ENCODE results near the gene PCDHGB5. TPM values are rescaled to one million over a fixed set of nuclear protein-coding genes. Genes with fewer than 3 reads are reported as not detected.

Gene PCDHGB5
- total RNA-seq, 1 donor: 22.4 TPM

DNA sequence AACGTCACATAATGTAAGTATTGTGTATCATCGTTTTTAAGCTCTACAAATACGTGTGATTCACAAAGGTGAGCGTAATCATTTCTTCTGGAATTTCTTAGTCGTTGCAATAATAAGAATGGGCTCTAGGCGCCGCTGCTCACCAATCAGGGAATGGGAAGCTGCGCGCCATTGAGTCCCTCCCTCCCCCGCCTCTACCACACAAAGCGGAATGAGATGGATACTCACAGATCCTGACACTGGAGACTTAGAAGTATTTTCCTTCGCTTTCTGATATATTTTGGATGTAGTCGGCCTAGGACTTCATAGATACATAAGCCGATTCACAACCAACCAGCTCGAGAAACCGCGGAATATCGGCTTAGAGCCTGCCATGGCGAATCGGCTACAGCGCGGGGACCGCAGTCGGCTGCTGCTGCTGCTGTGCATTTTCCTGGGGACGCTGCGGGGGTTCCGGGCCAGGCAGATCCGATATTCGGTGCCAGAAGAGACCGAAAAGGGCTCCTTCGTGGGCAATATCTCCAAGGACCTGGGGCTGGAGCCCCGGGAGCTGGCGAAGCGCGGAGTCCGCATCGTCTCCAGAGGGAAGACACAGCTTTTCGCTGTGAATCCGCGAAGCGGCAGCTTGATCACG is 23.2 kb downstream of the PCDHGB5 start, which contains the start of gene PCDHGA11:
PCDHGA11 (plus strand) TSS at position 197 of the 634 bp plus-strand sequence; CDS start at position 374, 177 bp downstream.

GRCh38 chr5:141430332-141431113 is 32.8 kb downstream of the PCDHGB5 start, which contains the start of gene PCDHGA12:
PCDHGA12 (plus strand) TSS chr5:141430507; CDS start chr5:141430760, 253 bp downstream.

Other genes with a start within 250 kb of the PCDHGB5 start
- gene PCDHB6, start 247.9 kb upstream of the PCDHGB5 start, total RNA-seq: under 0.01 and 0.19 TPM in 2 replicates
- gene PCDHB7, start 225.3 kb upstream of the PCDHGB5 start, total RNA-seq: 0.57 and 0.98 TPM in 2 replicates
- gene PCDHB8, start 220.2 kb upstream of the PCDHGB5 start, total RNA-seq: 0.29 and 1.3 TPM in 2 replicates
- 0.65 and 0.86 TPM in 2 replicates for gene PCDHB16, start 215.6 kb upstream of the PCDHGB5 start, total RNA-seq
- gene PCDHB9, start 210.8 kb upstream of the PCDHGB5 start, total RNA-seq: 0.38 and 0.65 TPM in 2 replicates
- gene PCDHB10, start 205.6 kb upstream of the PCDHGB5 start, total RNA-seq: 1.1 and 1.3 TPM in 2 replicates
- gene PCDHB11, start 198.3 kb upstream of the PCDHGB5 start, total RNA-seq: 0.57 and 0.65 TPM in 2 replicates
- gene PCDHB12, start 189.2 kb upstream of the PCDHGB5 start, total RNA-seq: 0.76 and 0.98 TPM in 2 replicates
- 1.3 and 2.6 TPM in 2 replicates for gene PCDHB13, start 184.0 kb upstream of the PCDHGB5 start, total RNA-seq
- gene PCDHB14, start 174.6 kb upstream of the PCDHGB5 start, total RNA-seq: 0.98 and 1.2 TPM in 2 replicates
- 0.98 and 1.1 TPM in 2 replicates for gene PCDHB15, start 152.6 kb upstream of the PCDHGB5 start, total RNA-seq
- gene SLC25A2, start 93.9 kb upstream of the PCDHGB5 start, total RNA-seq: 0.48 TPM in 1 of 2 replicates, not detected in the other
- gene TAF7, start 77.2 kb upstream of the PCDHGB5 start, total RNA-seq: 46.4 and 51.5 TPM in 2 replicates
- 0.65 and 0.67 TPM in 2 replicates for gene PCDHGA1, start 67.4 kb upstream of the PCDHGB5 start, total RNA-seq
- 1.6 and 2.9 TPM in 2 replicates for gene PCDHGA2, start 59.2 kb upstream of the PCDHGB5 start, total RNA-seq
- 0.86 and 1.3 TPM in 2 replicates for gene PCDHGA3, start 54.1 kb upstream of the PCDHGB5 start, total RNA-seq
- 0.96 and 2.3 TPM in 2 replicates for gene PCDHGB1, start 47.8 kb upstream of the PCDHGB5 start, total RNA-seq
- gene PCDHGA4, start 42.9 kb upstream of the PCDHGB5 start, total RNA-seq: 6.3 and 9.1 TPM in 2 replicates
- gene PCDHGB2, start 38.0 kb upstream of the PCDHGB5 start, total RNA-seq: 3.2 and 4.6 TPM in 2 replicates
- 1.5 and 1.6 TPM in 2 replicates for gene PCDHGA5, start 33.8 kb upstream of the PCDHGB5 start, total RNA-seq
- 6.5 and 8.8 TPM in 2 replicates for gene PCDHGB3, start 27.7 kb upstream of the PCDHGB5 start, total RNA-seq
- gene PCDHGA6, start 24.1 kb upstream of the PCDHGB5 start, total RNA-seq: 6.0 and 7.2 TPM in 2 replicates
- gene PCDHGA7, start 15.2 kb upstream of the PCDHGB5 start, total RNA-seq: 3.0 and 4.6 TPM in 2 replicates
- gene PCDHGB4, start 10.2 kb upstream of the PCDHGB5 start, total RNA-seq: 15.0 and 15.2 TPM in 2 replicates
- gene PCDHGA8, start 5.3 kb upstream of the PCDHGB5 start, total RNA-seq: 2.0 and 2.9 TPM in 2 replicates
- gene PCDHGA9, start 4.8 kb downstream of the PCDHGB5 start, total RNA-seq: 5.6 and 6.1 TPM in 2 replicates
- gene PCDHGB6, start 10.1 kb downstream of the PCDHGB5 start, total RNA-seq: 4.3 and 6.2 TPM in 2 replicates
- 8.8 and 9.6 TPM in 2 replicates for gene PCDHGA10, start 15.0 kb downstream of the PCDHGB5 start, total RNA-seq
- 10.9 and 15.7 TPM in 2 replicates for gene PCDHGB7, start 19.7 kb downstream of the PCDHGB5 start, total RNA-seq
- gene PCDHGA11, start 23.1 kb downstream of the PCDHGB5 start, total RNA-seq: 11.4 and 12.4 TPM in 2 replicates
- 6.9 and 12.0 TPM in 2 replicates for gene PCDHGA12, start 32.6 kb downstream of the PCDHGB5 start, total RNA-seq
- 17.0 and 20.5 TPM in 2 replicates for gene PCDHGC3, start 78.0 kb downstream of the PCDHGB5 start, total RNA-seq
- 2.2 and 2.3 TPM in 2 replicates for gene PCDHGC4, start 87.1 kb downstream of the PCDHGB5 start, total RNA-seq
- 1.3 and 1.4 TPM in 2 replicates for gene PCDHGC5, start 91.1 kb downstream of the PCDHGB5 start, total RNA-seq
- 35.6 and 40.9 TPM in 2 replicates for gene DIAPH1, start 221.1 kb downstream of the PCDHGB5 start, total RNA-seq
- 48.6 and 56.2 TPM in 2 replicates for gene HDAC3, start 238.9 kb downstream of the PCDHGB5 start, total RNA-seq
- gene RELL2, start 239.1 kb downstream of the PCDHGB5 start, total RNA-seq: 4.6 and 7.6 TPM in 2 replicates